RKO (cell line): ENCODE results near the gene CAPN15.

ENCODE experiments used
- DNase-seq: peaks from one replicate; pipeline ENCODE4 v3.0.0-alpha.2; 2016; ENCODE audit warnings: low spot score

Gene CAPN15

DNA sequence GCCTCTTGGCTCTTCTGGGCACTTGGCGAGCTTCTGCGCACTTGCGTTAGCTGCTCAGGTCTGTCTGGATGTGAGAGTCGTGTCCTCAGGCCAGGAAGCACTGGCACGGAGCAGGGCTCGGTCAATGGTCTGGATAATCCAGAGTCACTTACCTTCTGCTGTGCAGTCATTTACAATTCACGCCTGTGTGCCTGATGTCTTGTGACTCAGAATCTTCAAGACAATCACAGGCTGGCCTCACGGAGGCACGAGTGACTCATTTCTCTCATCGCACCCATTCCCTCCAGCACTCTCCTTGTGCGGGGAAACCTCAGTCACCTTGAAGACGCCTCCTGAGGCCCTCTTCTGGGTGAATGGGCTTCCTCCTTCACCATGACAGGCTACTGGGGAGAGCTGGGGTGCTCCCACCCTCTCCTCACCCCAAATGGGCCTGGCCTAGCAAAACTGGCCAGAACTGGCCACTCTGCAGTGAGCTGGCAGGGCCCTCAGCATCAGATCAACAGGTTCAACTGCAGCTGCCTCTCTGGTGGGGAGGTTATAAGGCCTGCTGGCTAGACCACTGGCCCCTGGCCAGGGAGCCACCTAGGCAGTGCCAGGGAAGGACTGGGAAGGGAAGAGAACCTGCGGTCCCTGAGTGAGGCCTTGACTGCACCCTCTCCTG lies 1.9 kb upstream of the CAPN15 start:
- peak; percentile 95 for DNase-seq

DNA sequence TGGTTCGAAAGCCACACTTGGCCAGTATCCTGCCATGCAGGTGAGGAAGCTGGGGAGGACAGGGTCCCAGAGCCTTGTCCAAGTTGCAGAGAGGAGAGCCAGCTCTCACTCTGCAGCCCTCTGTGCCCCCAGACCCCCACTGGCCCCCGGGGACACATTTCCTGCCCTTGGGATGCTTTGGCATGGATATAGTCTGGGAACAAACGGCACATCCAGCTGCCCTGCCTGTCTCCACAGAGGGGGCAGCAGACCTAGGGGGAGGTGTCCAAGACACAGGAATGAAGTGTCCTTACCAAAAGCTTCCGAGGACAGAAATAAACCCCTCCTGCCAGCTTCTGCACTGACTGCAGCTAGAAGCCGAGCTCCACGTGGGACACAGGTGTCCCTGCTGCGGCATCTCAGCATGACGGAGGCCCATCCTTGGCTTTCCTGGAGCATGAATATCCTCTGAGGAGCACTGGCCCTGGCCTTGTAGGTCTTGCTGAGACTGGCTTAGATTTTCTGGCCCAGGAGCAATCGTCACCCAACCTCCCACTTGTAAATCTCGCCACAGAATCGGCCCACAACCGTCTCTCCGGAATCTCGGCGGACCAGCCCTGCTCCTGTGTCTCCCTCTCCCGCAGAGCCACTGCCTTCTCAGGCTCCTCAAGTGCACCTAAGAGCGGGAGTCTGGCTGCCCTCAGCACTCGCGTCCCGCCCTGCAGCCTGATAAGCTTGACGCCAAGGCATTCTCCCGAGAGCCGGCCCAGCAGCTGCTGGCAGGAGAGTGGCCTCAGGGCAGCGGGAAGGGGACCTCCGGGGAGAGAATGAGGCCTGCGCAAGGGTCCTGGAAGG lies 1.1 kb upstream of the CAPN15 start:
- DNase-seq = peak; percentile 52

DNA sequence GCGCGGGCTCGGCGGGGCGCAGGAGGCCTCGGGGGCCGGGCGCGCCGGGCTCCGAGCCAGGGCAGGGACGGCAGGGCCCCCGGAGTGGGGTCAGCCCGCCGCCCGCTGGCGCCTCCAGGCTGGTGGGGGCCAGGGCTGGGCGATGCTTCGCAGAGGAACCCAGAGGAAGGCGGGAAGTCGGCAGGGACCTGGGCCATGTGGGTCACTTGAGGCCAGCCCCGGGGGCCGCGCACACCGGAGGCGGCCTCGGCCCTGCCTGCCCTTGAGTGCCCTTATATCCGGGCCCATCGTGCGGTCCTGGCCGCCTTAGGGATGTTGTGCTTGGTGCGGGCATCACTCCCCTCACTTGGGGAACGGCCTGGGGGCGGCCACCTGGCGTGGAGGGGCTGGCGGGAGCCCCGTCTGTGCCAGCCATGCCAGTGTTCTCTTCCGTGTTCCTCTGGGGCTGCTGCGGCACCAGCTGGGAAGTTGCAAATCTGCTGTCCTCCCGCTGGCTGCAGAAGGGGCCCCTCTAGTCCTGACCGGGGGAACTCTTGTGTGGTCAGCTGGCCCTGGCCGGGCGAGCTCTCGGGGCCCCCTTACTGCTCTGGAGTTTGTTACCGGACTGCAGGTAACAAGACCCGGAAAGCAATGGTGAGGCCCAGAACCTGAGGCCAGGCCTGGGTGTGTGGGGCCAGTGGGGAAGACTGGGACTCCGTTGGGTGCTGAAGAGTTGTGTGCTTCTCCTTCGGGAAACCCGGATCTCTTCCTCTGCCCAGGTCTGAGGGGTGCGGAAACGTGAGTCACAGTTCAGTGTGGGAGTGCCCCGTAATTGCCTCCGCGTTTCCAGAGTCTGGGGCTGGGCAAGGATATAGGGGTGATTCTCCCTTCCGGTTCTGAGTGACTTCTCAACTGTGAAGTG lies 849 bp downstream of the CAPN15 start:
- peak; percentile 95 for DNase-seq

DNA sequence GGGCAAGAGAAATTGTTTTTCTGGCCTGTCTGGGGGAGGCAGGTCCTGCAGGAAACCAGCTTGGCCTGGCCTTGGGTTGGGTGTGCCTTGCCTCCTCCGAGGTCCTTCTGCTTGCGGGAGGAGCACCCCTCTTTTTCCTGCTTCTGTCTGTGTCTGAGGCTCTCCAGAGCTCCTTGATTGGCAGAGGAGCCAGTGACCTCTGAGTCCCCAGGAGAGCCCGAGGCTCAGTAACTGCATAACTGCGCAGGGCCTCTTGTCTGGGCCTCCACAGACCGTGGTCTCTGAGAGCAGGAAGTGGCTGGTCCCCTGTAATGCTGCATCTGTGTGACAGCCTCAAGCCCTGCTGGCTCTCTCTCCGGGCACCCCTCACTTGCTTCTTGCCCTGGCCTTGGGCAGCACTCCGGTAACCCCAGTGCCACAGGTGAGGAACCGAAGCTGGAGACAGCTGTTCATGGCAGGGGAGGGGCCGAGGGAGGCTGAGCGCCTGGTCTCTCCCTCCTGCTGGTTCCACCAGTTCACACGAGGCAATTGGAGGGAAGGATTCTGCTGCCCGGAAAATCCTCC lies 1.6 kb downstream of the CAPN15 start:
- DNase-seq = no peak

DNA sequence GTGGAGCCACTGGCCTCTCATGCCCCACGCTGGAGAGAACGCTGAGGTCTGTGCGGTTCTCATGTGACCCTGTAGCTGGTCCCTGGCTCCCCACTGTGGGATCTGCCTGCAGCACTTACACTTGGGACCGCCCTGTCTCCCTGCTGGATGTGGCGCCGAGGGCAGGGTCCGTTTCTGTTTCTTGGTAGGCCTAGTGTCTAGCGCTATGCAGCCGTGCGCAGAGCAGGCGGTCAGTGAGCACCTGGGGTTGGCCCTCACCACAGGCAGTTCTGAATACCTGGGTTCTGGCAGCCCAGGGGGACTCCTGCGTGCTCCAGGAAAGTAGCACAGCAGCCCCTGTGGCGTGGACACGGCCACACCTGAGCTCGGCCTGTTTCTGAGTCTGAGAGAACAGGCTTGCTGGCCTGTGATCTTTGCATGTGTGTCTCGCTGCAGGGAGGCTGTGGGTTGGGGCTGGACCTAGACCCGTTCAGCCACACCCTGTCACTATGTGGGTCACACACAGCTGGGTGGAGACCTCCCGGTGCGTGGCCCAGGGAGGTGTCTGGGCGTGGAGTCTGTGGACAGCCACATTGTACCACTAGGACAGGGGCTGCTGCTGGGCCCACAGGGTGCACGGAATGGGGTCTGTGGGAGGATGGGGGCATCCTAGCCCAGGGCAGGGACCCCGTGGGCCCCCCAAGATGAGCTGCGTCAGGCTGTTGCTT lies 2.8 kb downstream of the CAPN15 start:
- DNase-seq = no peak

DNA sequence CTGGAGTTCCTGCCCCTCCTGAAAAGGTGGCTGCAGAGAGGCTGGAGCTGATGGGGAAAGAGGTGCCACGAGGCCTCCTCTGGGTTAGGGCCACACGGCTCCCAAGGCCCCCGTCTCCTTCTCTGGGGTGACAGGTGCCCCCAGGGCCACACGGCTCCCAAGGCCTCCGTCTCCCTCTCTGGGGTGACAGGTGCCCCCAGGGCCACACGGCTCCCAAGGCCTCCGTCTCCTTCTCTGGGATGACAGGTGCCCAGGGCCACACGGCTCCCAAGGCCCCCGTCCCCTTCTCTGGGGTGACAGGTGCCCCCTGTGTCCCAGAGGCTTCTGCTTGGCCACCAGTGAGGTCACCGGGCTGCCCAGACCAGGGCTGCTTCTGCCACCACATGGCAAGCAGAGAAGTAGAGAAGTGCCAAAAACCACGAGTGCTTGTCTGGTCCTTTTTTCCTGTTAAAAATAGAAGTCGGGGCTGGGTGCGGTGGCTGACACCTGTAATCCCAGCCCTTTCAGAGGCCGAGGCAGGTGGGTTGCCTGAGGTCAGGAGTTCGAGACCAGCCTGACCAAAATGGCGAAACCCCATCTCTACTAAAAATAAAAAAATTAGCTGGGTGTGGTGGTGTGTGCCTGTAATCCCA lies 4.1 kb downstream of the CAPN15 start:
- no peak for DNase-seq

DNA sequence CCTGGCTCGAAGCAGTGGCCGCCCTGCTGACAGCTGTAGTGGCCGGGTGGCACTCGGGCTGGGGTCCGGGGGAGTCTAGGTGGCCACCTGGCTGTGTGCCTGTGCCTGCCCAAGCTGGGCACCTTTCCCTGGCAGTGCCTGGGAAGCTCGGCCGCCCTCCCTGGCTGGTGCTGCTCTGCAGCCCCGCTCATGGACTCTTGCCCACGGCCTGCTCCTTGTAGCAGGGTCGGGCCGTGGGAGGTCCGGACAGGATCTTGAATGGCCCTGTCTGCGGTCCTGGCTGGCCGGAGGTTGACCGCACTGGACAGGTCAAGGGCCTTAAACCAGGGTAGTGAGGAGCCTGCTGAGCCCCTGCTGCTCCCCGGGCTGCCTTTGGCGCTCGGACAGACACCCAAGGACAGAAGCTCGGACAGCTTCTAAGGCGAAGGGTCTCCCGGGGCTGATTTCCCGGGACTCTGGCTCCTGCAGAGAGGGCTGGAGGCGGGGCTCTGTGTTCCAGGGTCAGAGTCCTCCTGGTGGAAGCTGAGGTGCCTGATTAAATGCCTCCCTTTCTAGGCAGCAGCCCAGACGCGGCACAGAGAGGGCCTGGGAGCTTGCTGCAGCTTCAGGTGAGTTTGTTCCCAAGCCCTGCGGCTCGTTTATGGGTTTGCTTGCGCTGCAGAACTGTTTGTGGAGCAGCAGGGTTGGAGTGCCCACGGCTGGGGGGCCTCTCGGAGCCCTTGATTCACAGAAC lies 6.0 kb downstream of the CAPN15 start:
- no peak for DNase-seq

DNA sequence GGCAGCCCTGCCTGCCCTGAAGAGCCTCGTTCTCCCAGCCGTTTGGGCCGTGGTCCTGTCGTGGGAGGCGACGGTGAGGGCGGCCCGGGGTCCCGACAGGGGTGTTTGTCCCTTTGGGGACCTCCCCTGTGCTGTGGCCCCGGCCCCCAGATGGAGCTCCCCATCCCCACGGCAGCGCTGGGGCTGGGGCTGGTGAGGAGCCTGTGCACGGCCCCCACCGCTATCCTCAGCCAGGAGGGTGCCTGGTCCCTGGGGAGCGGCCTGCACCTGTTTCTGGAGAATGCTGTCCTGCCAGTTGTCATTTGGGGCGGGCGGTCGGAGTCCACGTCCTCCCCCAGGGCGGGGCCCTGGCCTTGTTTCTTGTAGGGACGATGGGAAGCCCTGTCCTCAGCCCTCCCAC lies 6.6 kb downstream of the CAPN15 start:
- no peak for DNase-seq

DNA sequence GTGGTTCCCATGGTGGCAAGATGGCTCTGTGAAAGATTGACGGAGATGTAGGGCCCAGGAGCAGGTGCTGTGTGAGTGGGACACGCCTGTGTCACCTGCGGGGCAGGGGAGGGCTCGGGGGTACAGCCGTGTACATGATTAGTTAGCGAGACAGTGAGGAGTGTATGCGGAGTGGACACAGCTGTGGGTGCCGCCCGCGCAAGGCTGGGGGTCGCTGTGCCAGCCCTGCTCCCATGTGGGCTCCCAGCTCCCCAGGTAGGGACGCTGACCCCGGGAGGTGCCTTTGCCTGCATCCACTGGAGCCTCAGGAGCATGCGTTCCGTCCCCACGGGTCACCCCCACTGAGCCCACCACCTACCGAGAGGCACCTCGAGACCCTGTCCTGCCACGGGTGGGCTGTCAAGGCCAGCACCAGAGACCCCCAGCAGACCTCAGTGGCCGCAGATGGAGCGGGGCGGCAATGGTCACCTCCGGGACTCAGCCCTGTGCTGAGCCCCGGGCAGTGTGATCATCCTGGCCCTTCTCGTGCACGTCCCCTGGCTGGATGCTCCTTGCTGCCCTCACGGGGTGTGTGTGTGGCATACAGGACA lies 7.4 kb downstream of the CAPN15 start:
- no peak for DNase-seq

DNA sequence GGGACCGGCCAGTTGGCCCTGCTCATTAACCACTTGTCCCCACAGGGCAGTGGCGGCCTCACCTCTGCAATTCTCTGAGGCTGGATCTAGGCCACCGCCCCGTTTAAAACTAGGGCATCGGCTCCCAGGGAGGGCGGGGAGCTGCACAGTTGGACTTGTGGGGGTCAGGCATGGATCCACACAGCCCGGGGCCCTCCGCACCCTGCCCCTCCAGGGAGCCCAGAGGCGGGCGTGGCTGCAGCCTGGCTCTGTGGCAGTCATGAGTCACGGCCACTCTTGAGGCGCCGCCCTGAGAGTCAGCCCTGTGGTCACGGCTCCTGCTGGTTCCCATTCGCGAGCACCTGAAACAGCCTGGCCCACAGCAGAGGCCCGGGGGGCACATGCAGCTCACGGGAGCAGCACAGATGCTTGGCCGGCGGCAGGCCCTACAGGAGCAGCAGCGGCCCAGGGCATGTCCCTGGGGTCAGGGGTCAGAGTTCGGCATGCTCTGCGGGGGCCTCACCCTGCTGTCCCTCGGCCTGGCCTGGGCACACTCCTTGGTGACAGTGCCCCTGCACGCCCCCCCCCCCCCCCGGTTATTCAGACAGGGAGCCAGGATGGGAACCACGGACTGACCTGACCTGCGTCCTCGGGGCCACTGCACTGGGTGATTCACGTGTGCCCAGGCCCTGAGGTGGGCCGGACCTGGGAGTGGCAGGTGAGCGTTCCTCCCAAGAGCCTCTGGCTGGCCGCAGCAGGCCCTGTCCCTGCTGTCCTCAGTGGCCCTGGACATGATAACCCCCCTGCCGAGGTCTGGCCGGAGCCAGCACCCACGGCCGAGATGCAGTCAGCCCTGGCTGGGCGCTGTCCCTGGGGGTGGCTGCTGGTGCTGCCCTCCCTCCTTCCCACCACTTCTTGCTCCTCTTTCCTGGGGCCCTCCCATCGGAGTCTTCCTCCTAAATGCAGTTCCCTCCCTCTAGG lies 8.2 kb downstream of the CAPN15 start:
- DNase-seq = peak; percentile 33

DNA sequence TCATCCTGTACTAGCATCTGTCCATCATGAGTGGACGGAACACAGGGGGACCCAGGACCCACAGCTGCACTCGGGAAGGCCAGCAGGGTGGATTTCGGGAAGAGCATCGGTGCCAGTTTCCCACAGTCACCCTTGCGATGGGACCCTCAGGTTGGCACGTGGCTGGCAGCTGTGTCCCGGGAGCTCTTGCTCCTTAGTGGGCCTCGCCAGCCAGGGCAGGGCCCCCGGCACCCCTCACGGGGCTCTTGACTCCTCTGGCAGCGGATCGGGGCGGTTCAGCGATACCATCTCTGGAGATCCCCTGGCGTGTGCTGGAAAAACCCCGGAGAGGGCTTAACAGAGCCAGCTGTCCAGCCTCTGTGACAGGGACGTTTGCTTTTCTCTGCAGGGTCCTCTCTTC lies 9.2 kb downstream of the CAPN15 start:
- no peak for DNase-seq

DNA sequence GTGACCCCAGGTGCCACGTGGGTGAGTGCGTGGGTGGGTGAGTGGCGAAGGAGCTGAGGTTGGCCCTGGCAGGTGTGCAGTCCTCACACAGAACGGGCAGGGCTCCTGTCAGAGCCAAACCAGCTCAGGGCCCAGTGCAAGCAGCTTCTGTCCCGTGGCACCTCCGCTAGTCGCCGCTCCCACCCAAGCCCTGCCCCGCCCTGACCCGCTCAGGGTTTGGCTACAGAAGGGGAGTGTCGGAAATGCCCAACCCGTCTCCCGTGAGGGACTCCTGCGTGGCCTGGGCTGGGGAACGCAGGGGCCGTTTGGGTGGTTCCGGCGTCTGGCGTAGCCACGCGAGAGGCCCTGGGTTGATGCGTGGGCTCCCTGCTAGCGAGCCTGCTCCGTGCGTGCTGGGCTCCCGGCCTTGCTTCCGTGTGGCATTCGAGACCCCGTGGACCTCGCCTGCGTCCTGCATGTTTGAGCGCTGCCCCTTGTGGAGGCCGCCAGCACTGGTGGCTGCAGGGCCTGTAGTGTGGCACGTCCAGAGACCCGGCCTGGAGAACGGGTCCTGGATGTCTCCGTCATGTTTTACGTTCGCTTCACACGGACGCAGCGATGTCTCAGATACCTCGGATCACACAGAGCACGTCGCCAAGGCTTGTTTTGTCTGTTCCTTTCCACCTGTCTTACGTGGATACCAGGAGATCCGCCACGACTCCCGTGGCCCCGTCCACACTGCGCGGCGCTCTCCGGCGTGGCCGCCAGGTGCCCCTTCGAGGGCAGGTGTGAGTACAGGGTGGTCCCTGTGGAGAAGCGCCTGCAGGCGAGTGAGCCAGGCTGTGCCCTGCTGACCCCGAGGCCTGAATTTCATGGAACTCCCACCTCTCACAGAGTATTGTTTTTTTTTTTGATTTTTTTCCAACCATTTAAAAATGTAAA lies 10.2 kb downstream of the CAPN15 start:
- no peak for DNase-seq

DNA sequence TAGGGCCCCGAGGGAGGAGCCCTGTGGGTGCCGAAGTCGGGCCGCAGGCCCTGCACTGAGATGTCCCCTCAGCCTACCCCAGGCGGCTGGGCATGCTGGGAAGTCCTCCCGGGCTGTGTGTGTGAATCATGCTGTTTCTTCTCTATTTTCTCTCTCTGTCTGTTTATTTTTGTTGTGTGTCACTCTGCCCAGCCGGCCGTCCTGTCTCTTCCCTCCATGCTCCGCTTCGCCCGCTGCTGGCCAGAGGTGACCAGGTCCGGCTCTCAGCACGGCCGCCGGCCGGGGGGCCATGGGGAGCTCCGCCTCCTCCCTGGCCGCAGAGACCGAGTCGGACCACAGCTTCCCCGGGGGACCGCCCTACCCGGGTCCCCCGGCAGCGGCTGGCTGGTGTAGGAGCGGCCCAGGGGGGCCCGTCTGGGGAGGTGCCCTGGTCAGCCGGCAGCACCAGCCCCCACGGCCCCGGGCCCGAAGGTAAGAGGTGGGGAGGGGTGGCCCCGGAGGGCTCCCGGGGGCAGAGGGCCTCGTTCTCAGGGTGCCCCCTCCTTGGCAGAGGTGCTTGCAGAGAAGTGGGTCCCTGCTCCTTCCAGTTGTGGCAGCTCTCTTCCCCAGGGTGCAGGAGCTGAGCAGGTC lies 12.5 kb downstream of the CAPN15 start:
- DNase-seq = no peak

DNA sequence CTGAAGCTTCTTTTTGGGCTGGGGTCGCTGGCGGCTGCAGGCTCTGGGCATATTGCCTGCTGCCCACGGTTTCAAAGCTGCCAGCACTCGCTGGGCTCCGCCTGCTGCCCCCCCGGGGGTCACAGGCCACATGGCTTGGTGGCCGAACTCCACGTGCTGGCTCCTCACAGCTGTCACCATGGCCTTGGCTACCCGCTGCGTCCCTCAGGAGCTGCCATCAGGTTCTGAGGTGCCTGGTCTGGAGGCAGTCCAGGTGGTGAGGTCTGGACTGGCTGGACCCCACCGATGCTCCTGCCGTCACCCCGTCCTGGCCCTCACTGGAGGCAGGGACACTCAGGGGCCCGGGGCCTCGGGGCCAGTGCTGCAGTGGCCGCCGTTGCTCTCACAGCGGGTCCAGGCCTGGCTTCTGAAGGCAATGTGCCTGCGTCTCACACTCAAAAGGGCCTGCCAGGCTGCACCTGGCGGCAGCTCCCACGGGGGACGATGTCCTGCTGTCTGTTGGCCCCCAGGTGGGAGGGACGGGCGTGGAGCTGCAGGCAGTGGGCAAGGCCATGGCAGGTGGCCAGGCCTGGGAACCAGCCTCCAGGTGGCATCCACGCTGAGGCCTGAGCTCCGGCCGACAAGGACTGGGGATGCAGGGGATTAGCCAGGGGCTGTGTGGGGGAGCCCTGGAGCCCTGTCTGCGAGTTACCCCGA lies 13.3 kb downstream of the CAPN15 start:
- no peak for DNase-seq

DNA sequence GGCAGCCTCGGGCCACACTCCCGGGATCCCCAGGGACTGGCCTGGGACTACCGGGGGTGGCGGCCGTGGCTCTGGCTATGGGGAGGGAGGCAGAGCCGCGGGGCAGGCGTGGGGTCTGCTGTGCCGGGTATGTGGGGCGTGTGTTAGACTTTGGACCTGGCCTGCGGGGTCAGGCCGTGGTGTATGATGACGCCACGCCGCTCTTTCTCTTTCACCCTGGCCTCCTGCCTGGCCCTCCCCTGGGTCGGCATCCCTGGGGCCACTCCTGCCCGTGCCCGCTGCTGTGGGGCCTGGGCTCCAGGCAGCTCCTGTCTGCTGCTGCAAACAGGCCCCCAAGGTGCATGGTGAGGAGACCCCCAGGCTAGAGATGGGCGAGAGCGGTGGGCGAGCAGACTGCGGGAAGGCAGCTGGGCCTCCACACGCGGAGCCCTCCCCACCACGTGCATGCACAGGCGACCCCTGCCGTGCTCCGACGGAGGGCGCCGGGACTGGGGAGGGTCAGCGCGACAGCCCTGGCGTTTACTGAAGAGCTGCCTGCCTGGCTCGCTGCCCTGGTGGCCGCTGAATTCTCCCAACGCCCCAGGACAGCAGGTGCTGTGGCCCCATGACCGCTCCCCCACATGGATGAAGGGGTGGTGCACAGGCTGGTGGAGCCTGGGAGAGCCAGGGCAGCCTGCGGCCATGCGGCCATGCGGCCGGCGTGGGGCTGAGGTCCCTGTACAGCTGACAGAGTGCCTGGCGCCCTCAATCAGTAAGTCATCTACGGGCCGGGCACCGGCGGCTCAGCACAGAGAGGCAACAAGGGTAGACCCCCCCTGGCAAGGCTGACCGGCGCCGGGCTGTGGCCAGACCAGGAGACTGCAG lies 16.0 kb downstream of the CAPN15 start:
- DNase-seq = no peak

DNA sequence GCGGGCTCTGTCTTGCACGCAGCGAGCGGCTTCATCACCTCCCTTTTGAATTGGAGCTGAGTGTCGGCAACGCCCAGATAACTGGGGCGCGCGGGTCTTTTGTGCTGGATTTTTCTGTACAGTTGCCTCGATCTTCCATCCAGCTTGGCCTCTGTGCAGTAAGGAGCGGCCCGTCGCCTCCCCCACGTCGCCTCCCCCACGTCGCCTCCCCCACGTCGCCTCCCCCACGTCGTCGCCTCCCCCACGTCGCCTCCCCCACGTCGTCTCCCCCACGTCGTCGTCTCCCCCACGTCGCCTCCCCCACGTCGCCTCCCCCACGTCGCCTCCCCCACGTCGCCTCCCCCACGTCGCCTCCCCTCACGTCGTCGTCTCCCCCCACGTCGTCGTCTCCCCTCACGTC lies 17.0 kb downstream of the CAPN15 start:
- no peak for DNase-seq
